Fibroblast of lung (primary cell): ENCODE measurements around the gene MMP23B. TPM values are rescaled to one million over a fixed set of nuclear protein-coding genes. Genes with fewer than 3 reads are reported as not detected.

Experiments
- DNase-seq, 2 donors: peaks; one replicate each; pipeline versions ENCODE4 v3.0.0 to v3.0.0-alpha.2; 2010; ENCODE audit warnings: low read depth in 2 of 2
- H2AFZ ChIP-seq: 2 replicates; pipeline ENCODE4 v1.5.1; 2012; ENCODE audit warnings: low read length, control low read depth, inconsistent platforms
- H3K27ac ChIP-seq: 2 replicates; pipeline ENCODE4 v1.5.1; 2011; ENCODE audit warnings: low read length, control low read depth; ENCODE audit not compliant: insufficient read depth
- H3K27me3 ChIP-seq: 2 replicates; pipeline ENCODE4 v1.5.1; 2011; ENCODE audit warnings: mild to moderate bottlenecking, low read length; ENCODE audit not compliant: control insufficient read depth, insufficient read depth
- H3K36me3 ChIP-seq: 2 replicates; pipeline ENCODE4 v1.5.1; 2011; ENCODE audit warnings: low read length; ENCODE audit not compliant: control insufficient read depth, insufficient read depth
- H3K4me1 ChIP-seq: 2 replicates; pipeline ENCODE4 v1.5.1; 2011; ENCODE audit warnings: low read length; ENCODE audit not compliant: control insufficient read depth, insufficient read depth; ENCODE audit errors: extremely low read depth
- H3K4me2 ChIP-seq: 2 replicates; pipeline ENCODE4 v1.5.1; 2011; ENCODE audit warnings: low read length, control low read depth; ENCODE audit not compliant: insufficient read depth; ENCODE audit errors: extremely low read depth
- H3K4me3 ChIP-seq, 4 experiments: fragments of 200-600 bp in 1 of 4; sonication (generic) in 1 of 4; replicated peaks in 1 of 4; 2 replicates each; pipeline ENCODE4 v1.5.1; 2011 to 2016; ENCODE audit warnings: low read length in 4 of 4, low read depth in 3 of 4, mild to moderate bottlenecking in 3 of 4, control low read depth in 2 of 4, inconsistent platforms in 1 of 4, mixed read lengths in 1 of 4; ENCODE audit not compliant: insufficient read depth in 1 of 4; ENCODE audit errors: control extremely low read depth in 1 of 4
- H3K79me2 ChIP-seq: 2 replicates; pipeline ENCODE4 v1.5.1; 2012; ENCODE audit warnings: mild to moderate bottlenecking, low read length, inconsistent platforms; ENCODE audit not compliant: control insufficient read depth, insufficient read depth
- H3K9ac ChIP-seq: 2 replicates; pipeline ENCODE4 v1.5.1; 2011; ENCODE audit warnings: mild to moderate bottlenecking, low read length, control low read depth; ENCODE audit not compliant: insufficient read depth
- H3K9me3 ChIP-seq: 2 replicates; pipeline ENCODE4 v1.5.1; 2012; ENCODE audit warnings: low read depth, low read length; ENCODE audit not compliant: control insufficient read depth, insufficient read depth
- H4K20me1 ChIP-seq: 2 replicates; pipeline ENCODE4 v1.5.1; 2011; ENCODE audit warnings: low read length; ENCODE audit not compliant: control insufficient read depth, insufficient read depth; ENCODE audit errors: extremely low read depth
- CTCF ChIP-seq, 2 donors: IDR thresholded peaks in 1 of 2; conservative IDR thresholded peaks in 1 of 2; 1 replicate in 1 of 2; 2 replicates in 1 of 2; pipeline ENCODE4 v1.5.1; 2011 to 2012; ENCODE audit warnings: low read length in 2 of 2, control low read depth in 1 of 2, inconsistent platforms in 1 of 2, low read depth in 1 of 2, mild to moderate bottlenecking in 1 of 2
- EZH2 ChIP-seq: IDR thresholded peaks from 2 replicates; pipeline ENCODE4 v1.5.1; 2012; ENCODE audit warnings: low read length, control low read depth, mild to moderate bottlenecking; ENCODE audit errors: missing control alignments
- polyA plus RNA-seq, 2 donors: library from polyadenylated mRNA; depleted of rRNA in 1 of 2; stranded (reverse) in 1 of 2; unstranded in 1 of 2; fragments of >200 nt; gene quantifications; 2 replicates each; pipeline ENCODE4 v1.2.1, GENCODE V29; 2011 to 2012; ENCODE audit warnings: missing spikeins in 1 of 2
- total RNA-seq: library from RNA; depleted of rRNA; stranded (reverse); fragments of >200 nt; gene quantifications from 2 replicates; pipeline ENCODE4 v1.2.1, GENCODE V29; 2014

Gene MMP23B
- total and polyA plus RNA-seq, 2 donors (not counting 1 experiment from before 2014, with no cell fraction given) = 0.89 to 4.6 TPM

- no peak for DNase-seq
- Histone ChIP-seq H3K9me3 (no peaks in the 10 kb centered on the region), H4K20me1 (no peaks in the 10 kb centered on the region), H3K9ac (no peak overlapping the region), H3K27me3 (no peaks in the 10 kb centered on the region), H2AFZ (no peak overlapping the region), H3K36me3 (peaks cover 4% of the 10 kb centered on the region), H3K4me1 (peaks cover 8% of the 10 kb centered on the region), H3K79me2 (peaks cover 53% of the 10 kb centered on the region), H3K27ac (no peak overlapping the region), H3K4me2 (no peak overlapping the region), H3K4me3 (no peak overlapping the region)
- no peak for TF ChIP-seq EZH2
- TF ChIP-seq CTCF (conservative IDR thresholded peaks at IDR 0.05 in 1 of 2, IDR thresholded peaks at IDR 0.05 in 1 of 2; ENCODE audit: low read depth in 1 of 2, low read length in 2 of 2) = no peak
Measured at GRCh38 chr1:1683104-1683905, 51.3 kb downstream of the MMP23B start.

Other genes starting within 250 kb of the MMP23B start
- 87.1 and 102 TPM in 2 replicates for gene CCNL2, start 232.8 kb upstream of the MMP23B start, total RNA-seq
- 70.5 and 116 TPM in 2 replicates for gene CCNL2, start 232.8 kb upstream of the MMP23B start, polyA plus RNA-seq
- gene MRPL20, start 224.9 kb upstream of the MMP23B start, total RNA-seq = 80.1 and 81.7 TPM in 2 replicates
- 150 and 188 TPM in 2 replicates for gene MRPL20, start 224.9 kb upstream of the MMP23B start, polyA plus RNA-seq
- 1.3 and 2.0 TPM in 2 replicates for gene ANKRD65, start 210.9 kb upstream of the MMP23B start, total RNA-seq
- 0.84 and 1.9 TPM in 2 replicates for gene ANKRD65, start 210.9 kb upstream of the MMP23B start, polyA plus RNA-seq
- gene VWA1, start 196.5 kb upstream of the MMP23B start, total RNA-seq = 2.6 and 3.1 TPM in 2 replicates
- 1.7 and 2.5 TPM in 2 replicates for gene VWA1, start 196.5 kb upstream of the MMP23B start, polyA plus RNA-seq
- under 0.01 and 0.17 TPM in 2 replicates for gene ATAD3C, start 182.5 kb upstream of the MMP23B start, total RNA-seq
- not detected in 2 replicates for gene ATAD3C, start 182.5 kb upstream of the MMP23B start, polyA plus RNA-seq
- 14.4 and 15.0 TPM in 2 replicates for gene ATAD3B, start 160.4 kb upstream of the MMP23B start, total RNA-seq
- 7.0 and 11.6 TPM in 2 replicates for gene ATAD3B, start 160.4 kb upstream of the MMP23B start, polyA plus RNA-seq
- gene ATAD3A, start 120.0 kb upstream of the MMP23B start, total RNA-seq = 14.4 and 18.0 TPM in 2 replicates
- gene ATAD3A, start 120.0 kb upstream of the MMP23B start, polyA plus RNA-seq = 12.5 and 19.8 TPM in 2 replicates
- gene TMEM240, start 91.5 kb upstream of the MMP23B start, total RNA-seq = 4.9 and 5.4 TPM in 2 replicates
- gene TMEM240, start 91.5 kb upstream of the MMP23B start, polyA plus RNA-seq = 1.3 and 1.4 TPM in 2 replicates
- 65.1 and 72.7 TPM in 2 replicates for gene SSU72, start 57.3 kb upstream of the MMP23B start, total RNA-seq
- gene SSU72, start 57.3 kb upstream of the MMP23B start, polyA plus RNA-seq = 127 and 135 TPM in 2 replicates
- gene FNDC10, start 32.0 kb upstream of the MMP23B start, total RNA-seq = 0.50 and 0.77 TPM in 2 replicates
- gene FNDC10, start 32.0 kb upstream of the MMP23B start, polyA plus RNA-seq = 1.6 and 2.0 TPM in 2 replicates
- 74.3 and 77.3 TPM in 2 replicates for gene MIB2, start 16.7 kb upstream of the MMP23B start, total RNA-seq
- 4.6 and 7.1 TPM in 2 replicates for gene MIB2, start 16.7 kb upstream of the MMP23B start, polyA plus RNA-seq
- gene CDK11B, start 26.8 kb downstream of the MMP23B start, total RNA-seq = 6.7 and 9.7 TPM in 2 replicates
- 2.5 and 4.3 TPM in 2 replicates for gene CDK11B, start 26.8 kb downstream of the MMP23B start, polyA plus RNA-seq
- 37.2 and 55.8 TPM in 2 replicates for gene SLC35E2B, start 60.6 kb downstream of the MMP23B start, total RNA-seq
- gene SLC35E2B, start 60.6 kb downstream of the MMP23B start, polyA plus RNA-seq = 17.5 and 25.5 TPM in 2 replicates
- 10.5 and 14.2 TPM in 2 replicates for gene CDK11A, start 92.2 kb downstream of the MMP23B start, total RNA-seq
- 2.8 and 3.0 TPM in 2 replicates for gene CDK11A, start 92.2 kb downstream of the MMP23B start, polyA plus RNA-seq
- 25.7 and 35.0 TPM in 2 replicates for gene NADK, start 146.3 kb downstream of the MMP23B start, total RNA-seq
- 32.7 and 40.2 TPM in 2 replicates for gene NADK, start 146.3 kb downstream of the MMP23B start, polyA plus RNA-seq